Neural progenitor cell (in vitro differentiated cells): ENCODE measurements around the gene AFF3.
A peak's percentile ranks its signal among the peaks of the same experiment; 100 is the strongest.

Source experiments
- CTCF ChIP-seq: fragments of 200-600 bp; sonication (generic); IDR thresholded peaks from 2 replicates; pipeline ENCODE4 v1.5.1; 2017; ENCODE audit warnings: antibody characterized with exemption, mild to moderate bottlenecking
- EZH2 ChIP-seq: fragments of 200-600 bp; sonication (generic); IDR thresholded peaks from 2 replicates; pipeline ENCODE4 v1.6.1; 2017; ENCODE audit warnings: antibody characterized with exemption, mild to moderate bottlenecking, moderate library complexity

- TF ChIP-seq CTCF: no peak
- TF ChIP-seq EZH2: peak; percentile 72
These were observed 37.4 kb downstream of the AFF3 start for GRCh38 chr2:100104718-100105677.
